ENCODE results near the gene COL2A1. TPM values are rescaled to one million over a fixed set of nuclear protein-coding genes. Genes with fewer than 3 reads are reported as not detected.

The COL2A1 gene
- total RNA-seq, 1 donor from 2014 or later = not detected

GRCh38 chr12:47977046-47977771 lies 27.1 kb downstream of the COL2A1 start:
- ATAC-seq = no peak
- Histone ChIP-seq H3K4me3 (no peak overlapping the region), H3K36me3 (no peaks in the 10 kb centered on the region), H3K27ac (no peak overlapping the region), H3K4me1 (no peaks in the 10 kb centered on the region), H3K9me3 (no peaks in the 10 kb centered on the region), H3K27me3 (no peaks in the 10 kb centered on the region)
- no peak for DNase-seq
- intact Hi-C loops (cut with DNase I) = no loop called here
- TF ChIP-seq CTCF (IDR thresholded peaks at IDR 0.05) = no peak

GRCh38 chr12:47975816-47976215 lies 28.5 kb downstream of the COL2A1 start:
- Histone ChIP-seq H3K4me1 (no peaks in the 10 kb centered on the region), H3K27me3 (no peaks in the 10 kb centered on the region), H3K4me3 (no peak overlapping the region), H3K9me3 (no peaks in the 10 kb centered on the region), H3K36me3 (no peaks in the 10 kb centered on the region), H3K27ac (no peak overlapping the region)
- ATAC-seq = no peak
- TF ChIP-seq CTCF (IDR thresholded peaks at IDR 0.05) = no peak
- DNase-seq = no peak
- intact Hi-C loops (cut with DNase I) = no loop called here

GRCh38 chr12:47975036-47975620 lies 29.1 kb downstream of the COL2A1 start:
- ATAC-seq (no peak), DNase-seq (no peak)
- no peak overlapping the region for H3K4me3 ChIP-seq
- no peaks in the 10 kb centered on the region for H3K27me3 ChIP-seq
- intact Hi-C loops (cut with DNase I) = no loop called here
- no peak for TF ChIP-seq CTCF (IDR thresholded peaks at IDR 0.05)
- H3K27ac ChIP-seq = no peak overlapping the region
- H3K36me3 ChIP-seq = no peaks in the 10 kb centered on the region
- no peaks in the 10 kb centered on the region for H3K4me1 ChIP-seq
- no peaks in the 10 kb centered on the region for H3K9me3 ChIP-seq

GRCh38 chr12:47973870-47974269 lies 30.4 kb downstream of the COL2A1 start:
- Histone ChIP-seq H3K9me3 (no peaks in the 10 kb centered on the region), H3K36me3 (no peaks in the 10 kb centered on the region), H3K4me3 (no peak overlapping the region), H3K27me3 (no peaks in the 10 kb centered on the region), H3K4me1 (no peaks in the 10 kb centered on the region), H3K27ac (no peak overlapping the region)
- no peak for DNase-seq
- ATAC-seq = no peak
- intact Hi-C loops (cut with DNase I) = no loop called here
- no peak for TF ChIP-seq CTCF (IDR thresholded peaks at IDR 0.05)

GRCh38 chr12:47972895-47973294 lies 31.4 kb downstream of the COL2A1 start:
- H3K4me1 ChIP-seq = no peaks in the 10 kb centered on the region
- intact Hi-C loops (cut with DNase I) = no loop called here
- no peak for TF ChIP-seq CTCF (IDR thresholded peaks at IDR 0.05)
- no peak overlapping the region for H3K27ac ChIP-seq
- no peak for DNase-seq
- H3K36me3 ChIP-seq = no peaks in the 10 kb centered on the region
- ATAC-seq = no peak
- no peak overlapping the region for H3K4me3 ChIP-seq
- H3K9me3 ChIP-seq = no peaks in the 10 kb centered on the region
- H3K27me3 ChIP-seq = no peaks in the 10 kb centered on the region
